HG02571 (cell line): ENCODE results near the gene SLC7A6OS.
"Not testable (repeated sequence)": the region's sequence is repeated elsewhere in the genome, so short reads cannot be mapped to it uniquely, and the experiment has no call there.

Source experiments
- ATAC-seq: cut with Tn5 transposase; IDR thresholded peaks from one replicate; pipeline ENCODE4 v1.9.1; 2021; ENCODE audit warnings: mild to moderate bottlenecking, moderate library complexity; ENCODE audit not compliant: unreplicated experiment

Gene SLC7A6OS

GRCh38 chr16:68299571-68300453 lies 10.9 kb downstream of the SLC7A6OS start:
- no peak for ATAC-seq

DNA sequence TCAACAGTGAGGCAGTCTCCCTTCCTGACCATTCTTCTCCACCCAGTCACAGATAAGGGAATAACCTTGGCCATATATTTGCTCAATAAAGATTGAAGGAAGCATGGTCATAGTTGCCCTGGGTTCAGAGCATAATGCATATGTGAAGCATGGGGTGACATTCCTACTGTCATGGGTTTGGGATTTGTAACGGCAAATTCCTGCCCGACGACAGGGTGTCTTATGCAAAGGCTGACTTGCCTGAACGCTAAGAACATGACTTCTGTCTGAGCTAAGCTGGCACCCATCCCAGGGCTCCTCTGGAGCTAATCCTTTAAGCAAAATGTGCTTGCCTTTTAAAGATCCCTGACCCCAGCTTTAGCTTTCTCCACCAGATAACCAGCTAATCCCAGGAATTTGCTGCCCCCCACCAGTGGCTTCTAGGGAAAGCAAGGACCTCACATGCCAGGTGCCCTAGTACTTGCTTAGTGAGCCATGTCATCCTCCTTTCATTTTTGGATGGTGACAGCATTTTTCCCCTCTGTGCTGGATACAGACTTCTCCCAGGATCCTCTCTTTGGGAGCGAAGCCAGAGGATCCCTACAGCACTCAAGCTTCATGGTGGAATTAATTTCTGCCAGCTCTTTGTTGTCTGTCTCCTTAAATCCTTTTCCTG lies 11.7 kb downstream of the SLC7A6OS start:
- no peak for ATAC-seq

- no peak for ATAC-seq
These were observed 12.4 kb downstream of the SLC7A6OS start for GRCh38 chr16:68298312-68298711.

GRCh38 chr16:68297908-68298307 lies 12.8 kb downstream of the SLC7A6OS start:
- ATAC-seq, result no peak

DNA sequence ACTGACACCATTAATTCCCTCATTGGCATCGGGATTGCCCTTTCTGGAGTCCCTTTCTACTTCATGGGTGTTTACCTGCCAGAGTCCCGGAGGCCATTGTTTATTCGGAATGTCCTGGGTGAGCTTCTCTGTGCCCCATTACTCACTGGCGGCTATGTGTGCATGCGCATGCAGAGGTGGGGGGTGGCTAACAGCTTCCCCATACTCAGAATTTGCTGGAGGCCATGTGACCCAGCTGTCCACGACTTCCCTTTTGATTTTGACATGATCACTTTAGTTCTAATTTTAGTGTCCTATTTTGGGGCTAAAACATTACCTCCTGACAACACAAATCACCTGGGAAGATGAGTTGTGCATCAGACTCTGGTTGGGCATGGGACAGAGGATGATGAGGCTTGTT lies 14.1 kb downstream of the SLC7A6OS start:
- no peak for ATAC-seq

DNA sequence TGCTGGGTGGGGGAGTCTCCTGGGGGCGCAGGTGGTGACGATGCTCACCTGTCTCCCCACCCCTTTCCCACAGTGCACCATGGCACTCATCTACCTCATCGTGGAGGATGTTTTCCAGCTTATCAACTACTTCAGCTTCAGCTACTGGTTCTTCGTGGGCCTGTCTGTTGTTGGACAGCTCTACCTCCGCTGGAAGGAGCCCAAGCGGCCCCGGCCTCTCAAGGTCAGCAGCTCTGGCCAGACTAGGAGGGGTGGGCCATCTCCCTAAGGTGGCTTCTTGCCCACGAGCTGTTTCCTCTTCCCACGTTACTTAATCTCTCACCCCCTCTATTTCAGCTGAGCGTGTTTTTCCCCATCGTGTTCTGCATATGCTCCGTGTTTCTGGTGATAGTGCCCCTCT lies 14.5 kb downstream of the SLC7A6OS start:
- ATAC-seq, result no peak

DNA sequence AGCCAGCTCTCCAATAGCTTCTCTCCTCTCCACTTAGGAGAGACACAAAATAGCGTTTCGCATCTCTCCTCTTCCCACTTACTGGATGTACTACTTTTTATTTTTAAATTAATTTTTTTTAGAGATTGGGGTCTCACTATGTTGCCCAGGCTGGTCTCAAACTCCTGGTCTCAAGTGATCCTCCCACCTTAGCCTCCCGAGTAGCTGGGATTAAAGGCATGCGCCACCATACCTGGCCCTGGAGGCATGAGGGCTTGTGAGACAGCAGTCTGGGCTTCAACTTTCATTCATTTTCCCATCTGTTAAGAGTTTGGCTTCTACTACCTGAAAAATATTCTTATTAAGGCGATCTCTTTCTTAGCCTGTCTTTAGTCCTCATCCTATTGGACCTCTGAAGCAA lies 18.3 kb downstream of the SLC7A6OS start:
- ATAC-seq, result no peak

GRCh38 chr16:68291227-68291626 lies 19.5 kb downstream of the SLC7A6OS start:
- ATAC-seq, result no peak

GRCh38 chr16:68290450-68290849 lies 20.3 kb downstream of the SLC7A6OS start:
- no peak for ATAC-seq

DNA sequence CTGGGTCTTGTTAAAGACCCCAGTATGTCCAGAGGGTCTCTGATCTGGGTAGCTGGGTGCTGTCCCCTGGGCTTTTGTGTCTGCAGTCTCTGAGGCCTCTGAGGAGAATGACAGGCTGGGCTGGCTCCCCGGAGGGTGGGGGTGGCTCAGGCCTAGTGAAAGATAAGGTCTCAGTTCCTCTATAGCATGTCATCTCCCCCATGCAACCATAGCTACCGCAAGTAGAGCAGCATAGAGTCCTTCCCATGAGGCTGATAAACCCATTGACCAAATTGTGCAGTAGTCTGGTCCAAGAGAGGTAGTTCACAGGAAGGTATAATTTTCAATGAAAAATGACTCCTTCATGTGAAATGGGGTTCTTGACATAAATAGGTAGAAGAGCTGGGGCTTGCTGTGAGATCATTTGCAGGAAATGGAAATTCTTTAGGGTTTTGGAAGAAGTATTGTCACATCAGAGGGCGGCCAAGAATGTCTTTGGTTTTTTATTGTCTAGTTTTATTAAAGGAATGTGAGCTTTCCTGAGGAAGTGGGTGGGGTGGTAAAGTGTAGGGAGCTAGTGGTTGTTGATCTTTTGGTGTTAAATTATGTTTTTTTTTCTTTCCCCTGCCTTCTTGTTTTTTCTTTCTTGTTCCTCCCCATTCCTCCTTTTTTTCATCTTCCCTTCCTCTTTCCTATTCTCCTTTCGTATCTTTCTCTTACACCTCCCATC lies 21.0 kb downstream of the SLC7A6OS start:
- ATAC-seq, result peak; percentile 68

- ATAC-seq, result no peak
These were observed 21.5 kb downstream of the SLC7A6OS start for GRCh38 chr16:68289202-68289601.

DNA sequence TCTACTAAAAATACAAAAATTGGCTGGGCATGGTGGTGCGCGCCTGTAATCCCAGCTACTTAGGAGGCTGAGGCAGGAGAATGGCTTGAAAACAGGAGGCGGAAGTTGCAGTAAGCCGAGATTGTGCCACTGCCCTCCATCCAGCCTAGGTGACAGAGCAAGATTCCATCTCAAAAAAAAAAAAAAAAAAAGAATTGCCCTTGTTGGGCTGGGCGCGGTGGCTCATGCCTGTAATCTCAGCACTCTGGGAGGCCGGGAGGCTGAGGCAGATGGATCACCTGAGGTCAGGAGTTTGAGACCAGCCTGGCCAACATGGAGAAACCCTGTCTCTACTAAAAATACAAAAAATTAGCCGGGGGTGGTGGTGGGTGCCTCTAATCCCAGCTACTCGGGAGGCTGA lies 21.9 kb downstream of the SLC7A6OS start:
- ATAC-seq, result not testable (repeated sequence)

DNA sequence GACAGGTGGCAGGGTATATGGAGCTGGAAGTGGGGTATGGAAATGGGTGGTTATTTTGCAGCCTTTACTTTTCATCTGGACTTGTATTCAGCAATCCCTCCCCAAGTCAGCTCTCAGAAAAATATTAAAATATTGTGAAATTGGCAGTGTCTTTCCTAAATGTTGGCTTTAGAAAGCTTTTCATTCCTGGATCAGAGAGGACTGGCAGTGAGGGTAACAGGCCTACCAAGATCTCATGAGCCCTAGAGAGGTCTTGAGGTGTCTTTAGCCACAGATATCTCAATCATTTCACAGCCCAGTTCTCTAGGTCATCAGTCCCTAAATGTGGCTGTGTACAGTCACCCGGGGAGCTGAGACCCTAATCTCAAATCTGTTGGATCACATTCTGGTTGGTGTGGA lies 22.5 kb downstream of the SLC7A6OS start:
- ATAC-seq, result no peak

GRCh38 chr16:68287276-68288251 lies 23.2 kb downstream of the SLC7A6OS start:
- ATAC-seq, result no peak

GRCh38 chr16:68286153-68287074 lies 24.3 kb downstream of the SLC7A6OS start:
- no peak for ATAC-seq

DNA sequence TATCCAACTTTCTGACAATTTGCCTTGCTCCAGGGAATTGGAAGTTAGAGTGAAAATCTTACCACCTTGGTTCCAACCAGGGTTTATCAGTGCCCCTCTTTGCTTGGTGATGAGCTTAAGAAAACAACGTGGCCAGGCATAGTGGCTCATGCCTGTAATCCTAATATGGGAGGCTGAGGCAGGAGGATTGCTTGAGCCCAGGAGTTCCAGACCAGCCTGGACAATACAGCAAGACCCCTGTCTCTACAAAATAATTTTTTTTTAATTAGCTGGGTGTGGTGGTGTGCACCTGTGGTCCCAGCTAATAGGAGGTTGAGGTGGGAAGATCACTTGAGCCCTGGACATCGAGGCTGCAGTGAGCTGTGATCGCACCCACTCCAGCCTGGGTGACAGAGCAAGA lies 25.1 kb downstream of the SLC7A6OS start:
- no peak for ATAC-seq

GRCh38 chr16:68284847-68285246 lies 25.9 kb downstream of the SLC7A6OS start:
- peak; percentile 59 for ATAC-seq

- ATAC-seq, result no peak
These were observed 26.7 kb downstream of the SLC7A6OS start for GRCh38 chr16:68283801-68284598.

GRCh38 chr16:68283346-68283745 lies 27.4 kb downstream of the SLC7A6OS start:
- no peak for ATAC-seq
